HFFc6 (cell line): ENCODE results near the gene SIN3A. TPM values are rescaled to one million over a fixed set of nuclear protein-coding genes. Genes with fewer than 3 reads are reported as not detected.

Experiments used
- DNase-seq: peaks from one replicate; pipeline ENCODE4 v3.0.0-alpha.2; 2018
- H3K27ac Mint-ChIP-seq: 2 replicates; pipeline ENCODE4 v1.8.0; 2020; ENCODE audit warnings: mild to moderate bottlenecking, mixed read lengths
- H3K27me3 Mint-ChIP-seq: 2 replicates; pipeline ENCODE4 v1.8.0; 2021; ENCODE audit warnings: mild to moderate bottlenecking, moderate library complexity, mixed read lengths; ENCODE audit not compliant: insufficient read depth
- H3K36me3 Mint-ChIP-seq: 2 replicates; pipeline ENCODE4 v1.8.0; 2021; ENCODE audit warnings: low read depth, mixed read lengths
- H3K4me1 Mint-ChIP-seq: 2 replicates; pipeline ENCODE4 v1.8.0; 2020; ENCODE audit warnings: low read depth, mixed read lengths
- H3K4me3 Mint-ChIP-seq: 2 replicates; pipeline ENCODE4 v1.8.0; 2020; ENCODE audit warnings: mild to moderate bottlenecking, moderate library complexity, mixed read lengths
- H3K9me3 Mint-ChIP-seq: 2 replicates; pipeline ENCODE4 v1.8.0; 2020; ENCODE audit warnings: mild to moderate bottlenecking, mixed read lengths
- total RNA-seq, 6 experiments: library from RNA; stranded (reverse); fragmentation: NEBNext Ultra II Directional; extraction: Animal tissue kit (Norgen Biotek cat#: 25700); gene quantifications; 2 replicates in 1 of 6; 3 replicates in 5 of 6; pipeline ENCODE4 v1.2.3, GENCODE V29; 2021
- TF ChIP-seq, protein P1 (sequence below): fragments of 200-600 bp; sonication (generic); IDR thresholded peaks from 2 replicates; pipeline ENCODE4 v1.5.0; 2021; ENCODE audit warnings: antibody characterized with exemption, mild to moderate bottlenecking

The SIN3A gene
- total RNA-seq, 6 experiments from 2014 or later = 36.6 to 49.3 (median 39.8) TPM

DNA sequence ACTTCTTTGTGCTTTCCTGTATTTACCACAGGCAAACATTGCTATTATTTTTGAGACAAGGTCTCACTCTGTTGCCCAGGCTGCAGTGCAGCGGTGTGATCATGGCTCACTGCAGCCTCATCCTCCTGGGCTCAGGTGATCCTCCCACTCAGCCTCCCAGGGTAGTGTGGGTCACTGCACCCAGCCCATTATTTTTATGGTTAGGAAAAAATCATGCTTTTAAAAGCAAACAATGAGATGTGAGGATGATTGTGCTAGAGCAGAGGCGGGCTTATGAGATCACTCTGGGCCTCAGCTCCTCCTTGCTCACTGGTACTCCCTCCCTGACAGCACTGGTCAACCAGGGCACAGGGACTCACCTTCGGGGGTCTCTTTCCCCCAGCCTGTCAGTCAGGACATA, 85.3 kb downstream of the SIN3A start:
- DNase-seq = no peak
- H3K9me3 Mint-ChIP-seq = no peaks in the 10 kb centered on the region
- no peak overlapping the region for H3K4me3 Mint-ChIP-seq
- H3K27me3 Mint-ChIP-seq = peaks cover 10% of the 10 kb centered on the region
- peaks cover 22% of the 10 kb centered on the region for H3K4me1 Mint-ChIP-seq
- peaks cover 8% of the 10 kb centered on the region; the same call in 1 of the 2 replicates for H3K36me3 Mint-ChIP-seq
- no peak overlapping the region for H3K27ac Mint-ChIP-seq
- TF ChIP-seq, protein P1, sequence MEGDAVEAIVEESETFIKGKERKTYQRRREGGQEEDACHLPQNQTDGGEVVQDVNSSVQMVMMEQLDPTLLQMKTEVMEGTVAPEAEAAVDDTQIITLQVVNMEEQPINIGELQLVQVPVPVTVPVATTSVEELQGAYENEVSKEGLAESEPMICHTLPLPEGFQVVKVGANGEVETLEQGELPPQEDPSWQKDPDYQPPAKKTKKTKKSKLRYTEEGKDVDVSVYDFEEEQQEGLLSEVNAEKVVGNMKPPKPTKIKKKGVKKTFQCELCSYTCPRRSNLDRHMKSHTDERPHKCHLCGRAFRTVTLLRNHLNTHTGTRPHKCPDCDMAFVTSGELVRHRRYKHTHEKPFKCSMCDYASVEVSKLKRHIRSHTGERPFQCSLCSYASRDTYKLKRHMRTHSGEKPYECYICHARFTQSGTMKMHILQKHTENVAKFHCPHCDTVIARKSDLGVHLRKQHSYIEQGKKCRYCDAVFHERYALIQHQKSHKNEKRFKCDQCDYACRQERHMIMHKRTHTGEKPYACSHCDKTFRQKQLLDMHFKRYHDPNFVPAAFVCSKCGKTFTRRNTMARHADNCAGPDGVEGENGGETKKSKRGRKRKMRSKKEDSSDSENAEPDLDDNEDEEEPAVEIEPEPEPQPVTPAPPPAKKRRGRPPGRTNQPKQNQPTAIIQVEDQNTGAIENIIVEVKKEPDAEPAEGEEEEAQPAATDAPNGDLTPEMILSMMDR = no peak

DNA sequence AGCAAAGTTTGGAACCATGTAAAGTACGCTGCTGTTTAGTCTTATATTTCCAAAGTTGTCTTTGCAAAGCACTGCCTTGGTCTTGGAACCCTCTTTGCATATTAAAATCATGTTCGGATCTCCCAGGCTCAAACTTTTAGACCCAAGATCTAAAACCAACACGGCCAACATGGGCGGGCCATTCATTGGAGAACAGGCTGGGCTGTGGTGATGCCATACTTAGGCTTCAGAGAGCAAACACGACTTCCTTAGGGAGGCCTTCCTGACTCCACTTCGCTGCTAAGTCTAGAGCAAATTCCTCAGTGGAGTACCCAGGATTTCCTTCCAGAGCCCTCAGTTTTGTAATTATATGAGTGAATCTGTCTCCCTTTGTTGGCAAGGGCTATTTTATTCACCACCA, 86.6 kb downstream of the SIN3A start:
- peaks cover 10% of the 10 kb centered on the region for H3K27me3 Mint-ChIP-seq
- TF ChIP-seq, protein P1 = no peak
- H3K36me3 Mint-ChIP-seq = peaks cover 5% of the 10 kb centered on the region; the same call in 1 of the 2 replicates
- no peak for DNase-seq
- H3K4me3 Mint-ChIP-seq = no peak overlapping the region
- no peak overlapping the region for H3K27ac Mint-ChIP-seq
- peaks cover 19% of the 10 kb centered on the region for H3K4me1 Mint-ChIP-seq
- no peaks in the 10 kb centered on the region for H3K9me3 Mint-ChIP-seq

DNA sequence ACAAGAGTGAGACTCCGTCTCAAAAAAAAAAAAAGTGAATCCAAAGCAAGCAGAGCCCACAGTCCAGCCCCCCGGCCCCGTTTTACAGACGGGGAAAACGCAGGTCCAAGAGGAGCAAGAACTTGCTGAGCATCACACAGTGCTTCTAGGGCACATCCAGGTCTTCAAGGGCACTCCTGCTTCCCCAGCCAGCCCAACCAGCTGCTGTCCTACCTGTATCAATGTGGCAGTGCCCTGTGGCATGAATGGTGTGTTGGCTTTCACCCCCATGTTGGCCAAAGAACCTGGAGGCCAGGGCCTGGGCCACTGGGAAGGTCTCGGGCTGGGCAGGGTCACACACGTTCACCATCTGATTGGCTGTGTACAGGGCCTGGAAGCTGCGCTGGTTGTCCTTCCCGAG, 87.7 kb downstream of the SIN3A start:
- TF ChIP-seq, protein P1 = no peak
- H3K27ac Mint-ChIP-seq = no peak overlapping the region
- H3K4me3 Mint-ChIP-seq = no peak overlapping the region
- peaks cover 8% of the 10 kb centered on the region for H3K4me1 Mint-ChIP-seq
- peaks cover 9% of the 10 kb centered on the region; the same call in 1 of the 2 replicates for H3K36me3 Mint-ChIP-seq
- H3K9me3 Mint-ChIP-seq = no peaks in the 10 kb centered on the region
- peaks cover 10% of the 10 kb centered on the region for H3K27me3 Mint-ChIP-seq
- DNase-seq = no peak

DNA sequence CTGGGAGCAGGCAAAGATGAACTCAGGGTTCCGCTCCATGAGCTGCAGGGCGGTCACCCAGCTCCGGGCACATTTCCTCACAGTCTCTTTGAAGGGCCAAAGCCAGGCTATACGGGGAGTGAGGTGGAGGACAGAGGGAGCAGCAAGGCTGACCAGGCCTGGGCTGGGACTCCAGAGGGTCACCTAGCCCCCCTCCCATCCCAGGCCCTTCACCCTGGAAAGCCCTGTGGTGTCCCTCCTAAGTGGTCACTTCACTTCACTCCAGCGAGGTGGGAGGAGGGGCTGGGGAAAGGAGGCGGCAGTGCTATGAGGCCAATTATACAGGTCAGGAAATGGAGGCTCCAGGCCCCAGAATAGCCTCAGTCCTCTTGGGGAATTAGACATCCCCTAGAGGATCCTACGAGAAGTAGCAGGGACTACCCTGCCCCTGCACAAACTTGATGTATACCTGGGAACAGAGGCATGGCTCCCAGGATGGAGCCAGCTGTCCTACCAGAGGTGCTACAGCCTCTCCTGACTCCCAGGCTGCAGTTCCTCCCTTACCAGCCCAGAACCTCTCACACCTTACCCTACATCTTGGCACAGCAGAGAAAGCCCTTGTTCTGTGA, 88.7 kb downstream of the SIN3A start:
- no peaks in the 10 kb centered on the region for H3K9me3 Mint-ChIP-seq
- TF ChIP-seq, protein P1 = no peak
- no peak for DNase-seq
- H3K27me3 Mint-ChIP-seq = peaks cover 4% of the 10 kb centered on the region
- no peak overlapping the region for H3K27ac Mint-ChIP-seq
- H3K4me1 Mint-ChIP-seq = peaks cover 5% of the 10 kb centered on the region; the same call in 1 of the 2 replicates
- H3K4me3 Mint-ChIP-seq = no peak overlapping the region
- H3K36me3 Mint-ChIP-seq = 0 out of 2 replicates have a peak, but pooled peaks cover 9% of the 10 kb centered on the region

DNA sequence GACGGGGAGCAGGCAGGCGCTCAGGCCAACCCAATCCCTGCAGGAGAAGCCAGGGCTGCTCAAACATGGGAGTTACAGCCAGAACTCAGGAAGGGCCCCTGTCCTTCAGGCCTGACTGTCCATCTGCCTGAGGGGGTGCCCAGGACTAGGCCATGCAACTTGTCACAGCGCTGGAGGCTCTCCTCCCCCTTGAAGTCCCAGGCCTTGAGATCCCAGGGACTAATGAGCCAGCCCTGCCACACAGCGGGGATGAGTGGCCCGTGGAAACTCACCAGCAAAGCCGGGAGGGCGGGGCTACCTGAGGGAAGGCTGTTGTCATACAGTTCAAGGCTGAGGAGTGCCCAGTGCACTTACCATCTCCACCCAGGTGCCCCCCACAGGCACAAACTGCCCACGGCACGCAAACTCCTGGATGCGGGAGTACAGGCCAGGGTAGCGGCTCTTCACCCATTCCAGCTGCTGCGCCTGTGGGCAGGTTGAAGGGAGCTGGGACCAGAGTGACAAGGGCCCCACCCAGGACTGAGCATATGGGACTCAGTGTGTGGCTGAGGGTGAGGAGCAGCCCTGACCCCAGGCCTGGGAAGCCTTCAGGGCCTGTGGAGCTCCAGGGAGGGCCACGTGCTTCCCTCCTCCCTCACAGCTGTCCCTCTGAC, 89.4 kb downstream of the SIN3A start:
- Mint-ChIP-seq H3K4me1 (no peaks in the 10 kb centered on the region), H3K9me3 (no peaks in the 10 kb centered on the region), H3K36me3 (0 out of 2 replicates have a peak, but pooled peaks cover 9% of the 10 kb centered on the region), H3K4me3 (no peak overlapping the region), H3K27me3 (peaks cover 1% of the 10 kb centered on the region), H3K27ac (no peak overlapping the region)
- no peak for DNase-seq
- TF ChIP-seq, protein P1 = no peak
